Hematopoietic multipotent progenitor cell treated with erythropoietin and hydrocortisone succinate and interleukin-3 and kit ligand, for 15 days (in vitro differentiated cells): Measurements from ENCODE around the gene AP1B1.
A peak's percentile ranks its signal among the peaks of the same experiment; 100 is the strongest.
"Not testable (repeated sequence)": the region's sequence is repeated elsewhere in the genome, so short reads cannot be mapped to it uniquely, and the experiment has no call there.

Experiments used
- DNase-seq: peaks from one replicate; pipeline ENCODE4 v3.0.0-alpha.2; 2015; ENCODE audit warnings: low spot score

Gene AP1B1

GRCh38 chr22:29387921-29388758, at the start of gene AP1B1:
AP1B1 (minus strand) TSS chr22:29388570; CDS start chr22:29367243, 21,327 bp downstream.
- peak; percentile 96 for DNase-seq

- no peak for DNase-seq
Observed at GRCh38 chr22:29435236-29436136, 47.1 kb upstream of the AP1B1 start.

GRCh38 chr22:29434288-29434687, 45.9 kb upstream of the AP1B1 start:
- no peak for DNase-seq

- DNase-seq, result no peak
Observed at GRCh38 chr22:29433856-29434255, 45.5 kb upstream of the AP1B1 start.

GRCh38 chr22:29431986-29432385, 43.6 kb upstream of the AP1B1 start:
- no peak for DNase-seq

GRCh38 chr22:29427176-29427760, 38.9 kb upstream of the AP1B1 start:
- DNase-seq, result no peak

GRCh38 chr22:29426476-29426875, 38.1 kb upstream of the AP1B1 start:
- no peak for DNase-seq

GRCh38 chr22:29418704-29419103, 30.3 kb upstream of the AP1B1 start:
- not testable (repeated sequence) for DNase-seq

- DNase-seq, result peak; percentile 14
Observed at GRCh38 chr22:29414951-29415591, 26.7 kb upstream of the AP1B1 start.

- peak; percentile 35 for DNase-seq
Observed at GRCh38 chr22:29412772-29413171, 24.4 kb upstream of the AP1B1 start.

GRCh38 chr22:29411569-29412211, 23.3 kb upstream of the AP1B1 start:
- not testable (repeated sequence) for DNase-seq

GRCh38 chr22:29408940-29409339, 20.6 kb upstream of the AP1B1 start:
- DNase-seq, result no peak

GRCh38 chr22:29401538-29401937, 13.2 kb upstream of the AP1B1 start:
- DNase-seq, result not testable (repeated sequence)

- DNase-seq, result no peak
Observed at GRCh38 chr22:29400576-29400975, 12.2 kb upstream of the AP1B1 start.

GRCh38 chr22:29397791-29398190, 9.4 kb upstream of the AP1B1 start:
- no peak for DNase-seq

- DNase-seq, result no peak
Observed at GRCh38 chr22:29396126-29396525, 7.8 kb upstream of the AP1B1 start.

- DNase-seq, result peak; percentile 72
Observed at GRCh38 chr22:29394931-29395581, 6.7 kb upstream of the AP1B1 start.

- no peak for DNase-seq
Observed at GRCh38 chr22:29393019-29393608, 4.7 kb upstream of the AP1B1 start.

GRCh38 chr22:29391546-29391945, 3.2 kb upstream of the AP1B1 start:
- DNase-seq, result no peak

- DNase-seq, result no peak
Observed at GRCh38 chr22:29390270-29390669, 1.9 kb upstream of the AP1B1 start.

GRCh38 chr22:29388759-29389090, 355 bp upstream of the AP1B1 start:
- DNase-seq, result no peak
